Neural cell (in vitro differentiated cells): ENCODE results near the gene PDE3A. TPM values are rescaled to one million over a fixed set of nuclear protein-coding genes. Genes with fewer than 3 reads are reported as not detected.

Experiments used
- H2AFZ ChIP-seq: fragments of 200-600, 300-800 bp; sonication (generic), shearing (Covaris generic); 2 replicates; pipeline ENCODE4 v1.6.0; 2014; ENCODE audit warnings: low read depth, mild to moderate bottlenecking, antibody characterized with exemption, low read length, moderate library complexity
- H3F3A ChIP-seq: fragments of 200-600 bp; shearing (Covaris generic); 2 replicates; pipeline ENCODE4 v1.6.1; 2016; ENCODE audit warnings: mild to moderate bottlenecking, moderate library complexity, mixed read lengths, antibody characterized with exemption, low read length; ENCODE audit not compliant: insufficient read depth, poor library complexity, severe bottlenecking
- H3K27ac ChIP-seq: fragments of 200-600, 300-800 bp; sonication (generic), shearing (Covaris generic); 2 replicates; pipeline ENCODE4 v1.5.1; 2014; ENCODE audit warnings: mild to moderate bottlenecking, low read length, moderate library complexity
- H3K27me3 ChIP-seq: fragments of 300-800, 200-600 bp; sonication (generic), shearing (Covaris generic); 2 replicates; pipeline ENCODE4 v1.6.0; 2014; ENCODE audit warnings: mild to moderate bottlenecking, low read depth, low read length, moderate library complexity; ENCODE audit not compliant: insufficient read depth
- H3K36me3 ChIP-seq: fragments of 300-800, 200-600 bp; sonication (generic), shearing (Covaris generic); 2 replicates; pipeline ENCODE4 v1.5.1; 2014; ENCODE audit warnings: mild to moderate bottlenecking, antibody characterized with exemption, low read length, moderate library complexity; ENCODE audit not compliant: insufficient read depth
- H3K4me2 ChIP-seq: fragments of 300-800, 200-600 bp; sonication (generic), shearing (Covaris generic); 2 replicates; pipeline ENCODE4 v1.6.0; 2014; ENCODE audit warnings: mild to moderate bottlenecking, low read length
- H3K4me3 ChIP-seq: fragments of 300-800, 200-600 bp; sonication (generic), shearing (Covaris generic); 2 replicates; pipeline ENCODE4 v1.5.1; 2014; ENCODE audit warnings: mild to moderate bottlenecking, low read length, moderate library complexity
- H3K79me2 ChIP-seq: fragments of 200-600 bp; shearing (Covaris generic); replicated peaks from 2 replicates; pipeline ENCODE4 v1.6.0; 2014; ENCODE audit warnings: mild to moderate bottlenecking, low read length, moderate library complexity; ENCODE audit not compliant: insufficient read depth
- H3K9ac ChIP-seq: fragments of 300-800, 200-600 bp; sonication (generic), shearing (Covaris generic); 2 replicates; pipeline ENCODE4 v1.6.1; 2016; ENCODE audit warnings: mild to moderate bottlenecking, low read length, mixed read lengths
- H3K9me2 ChIP-seq: fragments of 200-600 bp; shearing (Covaris generic); 2 replicates; pipeline ENCODE4 v1.6.1; 2016; ENCODE audit warnings: mild to moderate bottlenecking, low read length, mixed read lengths; ENCODE audit not compliant: insufficient read depth
- H3K9me3 ChIP-seq: fragments of 200-600, 300-800 bp; sonication (generic), shearing (Covaris generic); 2 replicates; pipeline ENCODE4 v1.6.1; 2016; ENCODE audit warnings: mild to moderate bottlenecking, mixed run types, low read length, moderate library complexity, mixed read lengths
- H4K20me1 ChIP-seq: fragments of 200-600 bp; shearing (Covaris generic); 2 replicates; pipeline ENCODE4 v1.6.1; 2016; ENCODE audit warnings: mild to moderate bottlenecking, mixed run types; ENCODE audit not compliant: insufficient read depth
- EP300 ChIP-seq: fragments of 450-650 bp; conservative IDR thresholded peaks from 2 replicates; pipeline ENCODE4 v1.6.1; 2014; ENCODE audit warnings: antibody characterized with exemption, mild to moderate bottlenecking, moderate library complexity; ENCODE audit not compliant: poor library complexity, severe bottlenecking
- EZH2 ChIP-seq: fragments of 200-600, 300-800 bp; shearing (Covaris generic), sonication (generic); IDR thresholded peaks from 2 replicates; pipeline ENCODE4 v1.6.1; 2014; ENCODE audit warnings: antibody characterized with exemption, low read length, borderline replicate concordance, mild to moderate bottlenecking; ENCODE audit not compliant: insufficient read depth, poor library complexity, severe bottlenecking
- POLR2AphosphoS5 ChIP-seq: IDR thresholded peaks from 2 replicates; pipeline ENCODE4 v1.6.1; 2012
- RAD21 ChIP-seq: fragments of 450-650 bp; conservative IDR thresholded peaks from 2 replicates; pipeline ENCODE4 v1.6.1; 2014; ENCODE audit warnings: antibody characterized with exemption, mild to moderate bottlenecking, moderate library complexity
- SMC3 ChIP-seq: fragments of 450-650 bp; conservative IDR thresholded peaks from 2 replicates; pipeline ENCODE4 v1.6.1; 2014; ENCODE audit warnings: antibody characterized with exemption, mild to moderate bottlenecking, moderate library complexity; ENCODE audit not compliant: poor library complexity
- TAF1 ChIP-seq: IDR thresholded peaks from 2 replicates; pipeline ENCODE4 v1.6.1; 2012; ENCODE audit warnings: low read depth
- polyA plus RNA-seq: library from polyadenylated mRNA; depleted of rRNA; stranded (reverse); fragments of >200 nt; gene quantifications from 2 replicates; pipeline ENCODE4 v1.2.3, GENCODE V29; 2014
- TF ChIP-seq, protein P1 (sequence below): IDR thresholded peaks from 2 replicates; pipeline ENCODE4 v1.6.1; 2012; ENCODE audit warnings: borderline replicate concordance
- TF ChIP-seq, protein P2 (sequence below): fragments of 450-650 bp; IDR thresholded peaks from 2 replicates; pipeline ENCODE4 v1.5.1; 2014; ENCODE audit warnings: antibody characterized with exemption, mild to moderate bottlenecking, moderate library complexity; ENCODE audit not compliant: poor library complexity, severe bottlenecking

Gene PDE3A
- polyA plus RNA-seq, 1 donor from 2014 or later = 0.94 TPM

DNA sequence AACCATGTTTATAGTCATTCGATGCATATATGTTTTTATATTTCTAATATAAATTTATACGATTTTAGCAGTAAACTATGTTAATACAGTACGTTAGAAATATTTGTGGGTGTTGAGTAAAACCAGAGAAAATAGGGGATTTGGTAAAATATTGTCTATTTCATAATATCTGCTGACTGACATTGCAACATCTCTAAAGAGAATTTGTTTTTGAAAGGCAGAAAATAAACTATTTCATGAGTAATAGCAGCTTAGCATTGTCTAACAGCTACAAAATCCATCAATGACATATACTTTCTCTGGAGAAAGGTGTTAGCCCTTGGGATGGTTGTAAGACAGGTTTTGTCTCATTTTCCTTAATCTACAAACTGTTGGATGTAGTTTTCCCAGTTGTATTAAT, 144.9 kb downstream of the PDE3A start:
- no peaks in the 10 kb centered on the region for H3K36me3 ChIP-seq
- no peak overlapping the region for H3K27ac ChIP-seq
- no peak overlapping the region for H3K4me3 ChIP-seq
- H3F3A ChIP-seq = no peaks in the 10 kb centered on the region
- no peaks in the 10 kb centered on the region for H3K9me2 ChIP-seq
- no peaks in the 10 kb centered on the region for H4K20me1 ChIP-seq
- no peak overlapping the region for H3K4me2 ChIP-seq
- H2AFZ ChIP-seq = no peak overlapping the region
- H3K27me3 ChIP-seq = no peaks in the 10 kb centered on the region
- TF ChIP-seq POLR2AphosphoS5 (no peak), EP300 (no peak), RAD21 (no peak)
- H3K9ac ChIP-seq = no peak overlapping the region
- no peaks in the 10 kb centered on the region for H3K9me3 ChIP-seq
- no peaks in the 10 kb centered on the region for H3K79me2 ChIP-seq

DNA sequence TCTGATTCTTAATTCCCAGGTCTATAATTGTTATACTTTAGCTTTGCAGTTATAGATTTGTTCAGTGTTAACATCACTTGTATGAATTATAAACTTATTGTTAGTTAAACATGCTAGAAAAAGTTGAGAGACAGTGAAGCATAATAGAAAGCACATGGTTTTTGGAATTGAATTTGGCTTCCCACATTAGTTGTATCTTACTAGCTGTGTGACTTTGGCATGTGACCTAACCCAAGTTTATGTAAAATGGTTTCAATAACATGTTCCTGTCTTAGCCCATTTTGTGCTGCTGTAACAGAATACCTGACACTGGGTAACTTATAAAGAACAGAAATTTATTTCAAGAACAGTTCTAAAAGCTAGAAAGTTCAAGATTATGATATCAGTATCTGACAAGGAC, 146.3 kb downstream of the PDE3A start:
- H3K79me2 ChIP-seq = no peaks in the 10 kb centered on the region

More for the DNA sequence above, 146.3 kb downstream of the PDE3A start:
- no peaks in the 10 kb centered on the region for H3K36me3 ChIP-seq
- H3K4me3 ChIP-seq = no peak overlapping the region
- no peak overlapping the region for H3K27ac ChIP-seq
- no peak overlapping the region for H2AFZ ChIP-seq
- H4K20me1 ChIP-seq = no peaks in the 10 kb centered on the region
- H3K9me3 ChIP-seq = no peaks in the 10 kb centered on the region
- TF ChIP-seq TAF1 (no peak), SMC3 (no peak), POLR2AphosphoS5 (no peak), EP300 (no peak), EZH2 (no peak), RAD21 (no peak)
- TF ChIP-seq, protein P1, sequence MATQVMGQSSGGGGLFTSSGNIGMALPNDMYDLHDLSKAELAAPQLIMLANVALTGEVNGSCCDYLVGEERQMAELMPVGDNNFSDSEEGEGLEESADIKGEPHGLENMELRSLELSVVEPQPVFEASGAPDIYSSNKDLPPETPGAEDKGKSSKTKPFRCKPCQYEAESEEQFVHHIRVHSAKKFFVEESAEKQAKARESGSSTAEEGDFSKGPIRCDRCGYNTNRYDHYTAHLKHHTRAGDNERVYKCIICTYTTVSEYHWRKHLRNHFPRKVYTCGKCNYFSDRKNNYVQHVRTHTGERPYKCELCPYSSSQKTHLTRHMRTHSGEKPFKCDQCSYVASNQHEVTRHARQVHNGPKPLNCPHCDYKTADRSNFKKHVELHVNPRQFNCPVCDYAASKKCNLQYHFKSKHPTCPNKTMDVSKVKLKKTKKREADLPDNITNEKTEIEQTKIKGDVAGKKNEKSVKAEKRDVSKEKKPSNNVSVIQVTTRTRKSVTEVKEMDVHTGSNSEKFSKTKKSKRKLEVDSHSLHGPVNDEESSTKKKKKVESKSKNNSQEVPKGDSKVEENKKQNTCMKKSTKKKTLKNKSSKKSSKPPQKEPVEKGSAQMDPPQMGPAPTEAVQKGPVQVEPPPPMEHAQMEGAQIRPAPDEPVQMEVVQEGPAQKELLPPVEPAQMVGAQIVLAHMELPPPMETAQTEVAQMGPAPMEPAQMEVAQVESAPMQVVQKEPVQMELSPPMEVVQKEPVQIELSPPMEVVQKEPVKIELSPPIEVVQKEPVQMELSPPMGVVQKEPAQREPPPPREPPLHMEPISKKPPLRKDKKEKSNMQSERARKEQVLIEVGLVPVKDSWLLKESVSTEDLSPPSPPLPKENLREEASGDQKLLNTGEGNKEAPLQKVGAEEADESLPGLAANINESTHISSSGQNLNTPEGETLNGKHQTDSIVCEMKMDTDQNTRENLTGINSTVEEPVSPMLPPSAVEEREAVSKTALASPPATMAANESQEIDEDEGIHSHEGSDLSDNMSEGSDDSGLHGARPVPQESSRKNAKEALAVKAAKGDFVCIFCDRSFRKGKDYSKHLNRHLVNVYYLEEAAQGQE = no peak
- TF ChIP-seq, protein P2, sequence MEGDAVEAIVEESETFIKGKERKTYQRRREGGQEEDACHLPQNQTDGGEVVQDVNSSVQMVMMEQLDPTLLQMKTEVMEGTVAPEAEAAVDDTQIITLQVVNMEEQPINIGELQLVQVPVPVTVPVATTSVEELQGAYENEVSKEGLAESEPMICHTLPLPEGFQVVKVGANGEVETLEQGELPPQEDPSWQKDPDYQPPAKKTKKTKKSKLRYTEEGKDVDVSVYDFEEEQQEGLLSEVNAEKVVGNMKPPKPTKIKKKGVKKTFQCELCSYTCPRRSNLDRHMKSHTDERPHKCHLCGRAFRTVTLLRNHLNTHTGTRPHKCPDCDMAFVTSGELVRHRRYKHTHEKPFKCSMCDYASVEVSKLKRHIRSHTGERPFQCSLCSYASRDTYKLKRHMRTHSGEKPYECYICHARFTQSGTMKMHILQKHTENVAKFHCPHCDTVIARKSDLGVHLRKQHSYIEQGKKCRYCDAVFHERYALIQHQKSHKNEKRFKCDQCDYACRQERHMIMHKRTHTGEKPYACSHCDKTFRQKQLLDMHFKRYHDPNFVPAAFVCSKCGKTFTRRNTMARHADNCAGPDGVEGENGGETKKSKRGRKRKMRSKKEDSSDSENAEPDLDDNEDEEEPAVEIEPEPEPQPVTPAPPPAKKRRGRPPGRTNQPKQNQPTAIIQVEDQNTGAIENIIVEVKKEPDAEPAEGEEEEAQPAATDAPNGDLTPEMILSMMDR = no peak
- no peaks in the 10 kb centered on the region for H3F3A ChIP-seq
- no peaks in the 10 kb centered on the region for H3K27me3 ChIP-seq
- H3K4me2 ChIP-seq = no peak overlapping the region
- H3K9ac ChIP-seq = no peak overlapping the region
- no peaks in the 10 kb centered on the region for H3K9me2 ChIP-seq
